Psoas muscle (tissue), 8 donors: ENCODE results near the gene ZBTB12. TPM values are rescaled to one million over a fixed set of nuclear protein-coding genes. Genes with fewer than 3 reads are reported as not detected.

Experiments
- ATAC-seq, 4 donors: fragments of 200-7000 bp; cut with Tn5 transposase; one replicate each; pipeline ENCODE4 v1.9.1; 2020; ENCODE audit warnings: moderate library complexity in 3 of 4, mild to moderate bottlenecking in 2 of 4
- DNase-seq, 2 donors: peaks; one replicate each; pipeline ENCODE4 v3.0.0-alpha.2; 2020
- H3K27ac ChIP-seq: fragments of 200-600 bp; one replicate; pipeline ENCODE4 v1.8.0; 2022
- H3K27me3 ChIP-seq, 3 donors: fragments of 200-600 bp in 1 of 3; one replicate each; pipeline versions ENCODE4 v1.6.1 to v1.8.0; 2013 to 2022; ENCODE audit warnings: low read length in 2 of 3, mild to moderate bottlenecking in 2 of 3, moderate library complexity in 1 of 3; ENCODE audit not compliant: insufficient read depth in 3 of 3
- H3K36me3 ChIP-seq, 2 donors: fragments of 200-600 bp in 1 of 2; one replicate each; pipeline versions ENCODE4 v1.6.1 to v1.8.0; 2013 to 2022; ENCODE audit warnings: low read depth in 1 of 2, mild to moderate bottlenecking in 1 of 2, moderate library complexity in 1 of 2; ENCODE audit not compliant: insufficient read depth in 1 of 2
- H3K4me1 ChIP-seq: fragments of 200-600 bp; one replicate; pipeline ENCODE4 v1.8.0; 2022
- H3K4me3 ChIP-seq: fragments of 200-600 bp; one replicate; pipeline ENCODE4 v1.8.0; 2022; ENCODE audit warnings: mild to moderate bottlenecking
- H3K9me3 ChIP-seq: fragments of 200-600 bp; one replicate; pipeline ENCODE4 v1.8.0; 2022
- CTCF ChIP-seq: fragments of 200-600 bp; IDR thresholded peaks from one replicate; pipeline ENCODE4 v1.8.0; 2022; ENCODE audit warnings: antibody characterized with exemption
- WGBS, 3 donors: extraction: QIAGEN DNeasy Blood & Tissue Kit; methylation state at CpG; one replicate each; pipeline versions ENCODE4 v1.1.6 to v1.1.7; 2013; 5-methylcytosine and 5-hydroxymethylcytosine counted together
- intact Hi-C, 2 donors: fragments of 100-400 bp; cut with DNase I; formaldehyde crosslinking; loops; one replicate each; pipeline versions ENCODE4 v1.11.0 to v1.14.2; 2022
- polyA plus RNA-seq, 3 donors: library from polyadenylated mRNA; stranded (reverse); fragments of 200-250 nt; gene quantifications; one replicate each; pipeline ENCODE4 v1.2.3, GENCODE V29; 2013
- total RNA-seq, 4 donors: library from RNA; stranded (reverse); fragmentation: NEBNext Ultra II Directional in 2 of 4; extraction: Animal tissue kit (Norgen Biotek cat#: 25700) in 2 of 4; gene quantifications; one replicate each; pipeline versions ENCODE4 v1.2.1 to v1.2.4, GENCODE V29; 2021 to 2023
- donor health status: healthy with polysubstance abuse.
- donor health status: DM: no; HTN: no; CAD: no; lungs with moderate emphysema.
- donor health status: Bipolar disorder and iron deficiency.
- donor health status: healthy.
- donor health status: DM: yes; HTN: yes; CAD: no.
- donor health status: DM: no; HTN: no; CAD: no.
- donor health status: DM: no; HTN: no; CAD: no.
- donor health status: DM: yes; HTN: yes; CAD: no.

ZBTB12 gene
- total and polyA plus RNA-seq, 7 donors, result 1.1 to 4.6 (median 2.2) TPM

GRCh38 chr6:31879143-31879542 is 22.7 kb downstream of the ZBTB12 start:
- DNase-seq, result no peak
- 80 to 82% (median 80%) methylated on average over 13 of the region's 13 CpGs for WGBS, 3 donors
- Histone ChIP-seq H3K9me3 (no peaks in the 10 kb centered on the region), H3K27me3 (no peaks in the 10 kb centered on the region), H3K4me1 (no peaks in the 10 kb centered on the region), H3K4me3 (no peak overlapping the region), H3K36me3 (peaks cover 2 to 46% of the 10 kb centered on the region in 2 donors), H3K27ac (no peak overlapping the region)
- intact Hi-C loops, result no loop called here
- no peak for TF ChIP-seq CTCF
- no peak for ATAC-seq

DNA sequence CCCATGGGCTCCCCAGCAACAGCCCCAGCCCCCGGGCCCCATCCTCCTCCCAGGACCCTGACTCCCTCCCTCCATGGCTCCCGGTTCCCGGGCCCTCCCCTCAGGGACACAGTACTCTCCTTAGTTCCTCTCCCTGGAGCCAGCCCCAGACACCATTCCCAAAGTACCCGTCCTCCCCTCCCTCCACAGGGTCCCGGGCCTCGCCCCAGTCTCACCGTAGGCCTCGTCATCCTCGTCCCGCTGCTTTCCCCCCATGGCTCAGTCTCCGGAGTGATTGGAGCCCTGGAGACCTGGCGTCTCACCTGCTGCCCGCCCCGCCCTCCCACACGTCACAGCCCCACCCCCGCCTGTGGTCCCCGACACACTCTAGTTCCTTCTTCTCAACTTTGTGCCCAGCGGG is 23.2 kb downstream of the ZBTB12 start, which contains the start of gene SLC44A4:
Gene SLC44A4, minus strand, starts transcription at position 272 of the 400 bp plus-strand sequence. Its CDS starts 17 bp downstream, at position 255.
- ATAC-seq, result peak in 1 of 4 donors; percentile 16
- intact Hi-C loops, result no loop called here
- Histone ChIP-seq H3K9me3 (no peaks in the 10 kb centered on the region), H3K36me3 (peaks cover 2 to 42% of the 10 kb centered on the region in 2 donors), H3K4me3 (no peak within 1 kb of the TSS), H3K4me1 (no peaks in the 10 kb centered on the region), H3K27ac (no peak within 1 kb of the TSS), H3K27me3 (no peaks in the 10 kb centered on the region)
- 53 to 59% (median 55%) methylated on average over 18 of the region's 18 CpGs for WGBS, 3 donors
- no peak for DNase-seq
- no peak for TF ChIP-seq CTCF

DNA sequence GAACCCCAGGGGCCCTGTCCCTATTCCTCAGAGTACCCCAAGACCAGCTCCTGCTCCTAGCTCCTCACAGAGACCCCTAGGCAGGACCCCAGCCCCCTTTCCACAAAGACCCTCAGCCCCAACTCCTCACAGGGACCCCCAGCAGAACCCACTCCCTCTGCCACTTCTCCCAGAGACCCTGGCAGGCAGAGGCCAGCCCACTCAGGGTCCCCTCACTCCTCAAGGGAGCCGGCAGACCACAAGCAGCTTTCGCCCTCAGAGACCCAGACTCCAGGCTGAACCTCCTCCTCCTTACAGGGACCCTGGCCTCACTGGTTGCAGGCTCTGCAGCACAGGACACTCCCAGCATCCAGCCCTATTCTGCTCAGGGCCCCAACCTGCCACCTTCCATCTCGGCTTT is 23.7 kb downstream of the ZBTB12 start:
- TF ChIP-seq CTCF, result no peak
- no peaks in the 10 kb centered on the region for H3K4me1 ChIP-seq
- no peak overlapping the region for H3K4me3 ChIP-seq
- DNase-seq (no peak), ATAC-seq (peak in 1 of 4 donors; percentile 33)
- intact Hi-C loops, result no loop called here
- no peak overlapping the region for H3K27ac ChIP-seq
- H3K27me3 ChIP-seq, result no peaks in the 10 kb centered on the region
- no peaks in the 10 kb centered on the region for H3K9me3 ChIP-seq
- H3K36me3 ChIP-seq, result peaks cover 2 to 37% of the 10 kb centered on the region in 2 donors
- 71 to 80% (median 78%) methylated on average over 3 of the region's 3 CpGs for WGBS, 3 donors

GRCh38 chr6:31877651-31878161 is 24.2 kb downstream of the ZBTB12 start:
- no peak for TF ChIP-seq CTCF
- WGBS, 3 donors, result 60 to 67% (median 61%) methylated on average over 9 to 10 of the region's 10 CpGs
- intact Hi-C loops, result no loop called here

GRCh38 chr6:31877125-31877650 is 24.7 kb downstream of the ZBTB12 start:
- Histone ChIP-seq H3K9me3 (no peaks in the 10 kb centered on the region), H3K4me1 (no peaks in the 10 kb centered on the region), H3K36me3 (peaks cover 2 to 27% of the 10 kb centered on the region in 2 donors), H3K4me3 (no peak overlapping the region), H3K27me3 (no peaks in the 10 kb centered on the region), H3K27ac (no peak overlapping the region)
- no peak for ATAC-seq
- 48 to 72% (median 59%) methylated on average over 2 to 3 of the region's 3 CpGs for WGBS, 3 donors
- intact Hi-C loops, result no loop called here
- no peak for DNase-seq
- TF ChIP-seq CTCF, result no peak

More at GRCh38 chr6:31877651-31878161, 24.2 kb downstream of the ZBTB12 start:
- ATAC-seq, result peak in 2 of 4 donors; percentile 21 to 22
- no peak for DNase-seq
- Histone ChIP-seq H3K36me3 (peaks cover 2 to 32% of the 10 kb centered on the region in 2 donors), H3K27me3 (no peaks in the 10 kb centered on the region), H3K4me1 (no peaks in the 10 kb centered on the region), H3K9me3 (no peaks in the 10 kb centered on the region), H3K4me3 (no peak overlapping the region), H3K27ac (no peak overlapping the region)
